SK-N-SH (cell line): Measurements from ENCODE around the gene ADNP2. TPM values are rescaled to one million over a fixed set of nuclear protein-coding genes. Genes with fewer than 3 reads are reported as not detected.

Source experiments
- CTCF ChIA-PET: fragments of 300-600, 350-600 bp; formaldehyde crosslinking; extraction: SDS; loops from one replicate; lab custom pipeline; 2021; lab: Yijun Ruan, JAX
- POLR2A ChIA-PET: fragments of 350-600 bp; sonication (Branson Sonifier 250); formaldehyde crosslinking; extraction: SDS; loops from one replicate; lab custom pipeline; 2020; ENCODE audit warnings: antibody characterized with exemption, inconsistent platforms; lab: Yijun Ruan, JAX
- DNase-seq: peaks from one replicate; pipeline ENCODE4 v3.0.0; 2012
- H2AFZ ChIP-seq: fragments of 200-600 bp; sonication (generic); 2 replicates; pipeline ENCODE4 v1.8.1; 2016; ENCODE audit warnings: antibody characterized with exemption, mild to moderate bottlenecking, low read depth
- H3F3A ChIP-seq: fragments of 200-600 bp; sonication (generic); replicated peaks from 2 replicates; pipeline ENCODE3; 2016; ENCODE audit warnings: antibody characterized with exemption, mild to moderate bottlenecking; ENCODE audit not compliant: insufficient read depth
- H3K27ac ChIP-seq, 2 experiments: fragments of 200-500 bp in 1 of 2; fragments of 200-600 bp in 1 of 2; sonication (Bioruptor generic) in 1 of 2; sonication (generic), shearing (Covaris generic) in 1 of 2; 2 replicates each; pipeline versions ENCODE4 v1.5.1 to v1.6.1; 2014 to 2016; ENCODE audit warnings: low read depth in 2 of 2, inconsistent platforms in 1 of 2, low read length in 1 of 2, mild to moderate bottlenecking in 1 of 2, mixed read lengths in 1 of 2
- H3K27me3 ChIP-seq: fragments of 200-600 bp; sonication (generic), shearing (Covaris generic); 2 replicates; pipeline ENCODE4 v1.6.1; 2016; ENCODE audit warnings: mixed run types; ENCODE audit not compliant: insufficient read depth
- H3K36me3 ChIP-seq, 2 experiments: fragments of 200-500 bp in 1 of 2; fragments of 200-600 bp in 1 of 2; sonication (Bioruptor generic) in 1 of 2; sonication (generic) in 1 of 2; replicated peaks in 1 of 2; 2 replicates each; pipeline versions ENCODE3 to v1.5.1; 2014 to 2016; ENCODE audit warnings: low read length in 1 of 2, mild to moderate bottlenecking in 1 of 2; ENCODE audit not compliant: insufficient read depth in 2 of 2, control insufficient read depth in 1 of 2
- H3K4me1 ChIP-seq, 2 experiments: fragments of 200-500 bp in 1 of 2; fragments of 200-600 bp in 1 of 2; sonication (Bioruptor generic) in 1 of 2; sonication (generic), shearing (Covaris generic) in 1 of 2; 2 replicates each; pipeline versions ENCODE4 v1.5.1 to v1.6.1; 2014 to 2016; ENCODE audit warnings: low read depth in 1 of 2, low read length in 1 of 2, mixed run types in 1 of 2; ENCODE audit not compliant: insufficient read depth in 2 of 2, control insufficient read depth in 1 of 2
- H3K4me2 ChIP-seq: fragments of 200-600 bp; sonication (generic), shearing (Covaris generic); 2 replicates; pipeline ENCODE4 v1.6.1; 2017; ENCODE audit warnings: mixed run types
- H3K4me3 ChIP-seq, 2 experiments: fragments of 200-500 bp in 1 of 2; fragments of 200-600 bp in 1 of 2; sonication (Bioruptor generic) in 1 of 2; sonication (generic), shearing (Covaris generic) in 1 of 2; 2 replicates each; pipeline versions ENCODE4 v1.5.1 to v1.8.1; 2014 to 2016; ENCODE audit warnings: low read depth in 2 of 2, inconsistent platforms in 1 of 2, low read length in 1 of 2, mild to moderate bottlenecking in 1 of 2, mixed read lengths in 1 of 2, moderate library complexity in 1 of 2
- H3K79me2 ChIP-seq: fragments of 200-600 bp; sonication (generic); 2 replicates; pipeline ENCODE4 v1.8.1; 2017; ENCODE audit warnings: mild to moderate bottlenecking; ENCODE audit not compliant: insufficient read depth
- H3K9ac ChIP-seq: fragments of 200-600 bp; sonication (generic); 2 replicates; pipeline ENCODE4 v1.6.1; 2017; ENCODE audit warnings: mixed run types
- H3K9me2 ChIP-seq: fragments of 200-600 bp; sonication (generic); 2 replicates; pipeline ENCODE4 v1.6.1; 2017; ENCODE audit warnings: mixed run types
- H3K9me3 ChIP-seq: fragments of 200-600 bp; sonication (generic); 2 replicates; pipeline ENCODE4 v1.6.1; 2017; ENCODE audit warnings: mixed run types, mild to moderate bottlenecking, moderate library complexity
- H4K20me1 ChIP-seq: fragments of 200-600 bp; sonication (generic); 2 replicates; pipeline ENCODE4 v1.6.1; 2017; ENCODE audit warnings: mild to moderate bottlenecking, mixed run types; ENCODE audit not compliant: insufficient read depth
- CHD2 ChIP-seq: fragments of 150-350 bp; IDR thresholded peaks from 2 replicates; pipeline ENCODE4 v1.6.1; 2018; ENCODE audit warnings: low read length; ENCODE audit not compliant: partially characterized antibody
- ELF1 ChIP-seq: IDR thresholded peaks from 2 replicates; pipeline ENCODE4 v1.4.0; 2012
- EP300 ChIP-seq, 2 experiments: IDR thresholded peaks; 2 replicates each; pipeline versions ENCODE4 v1.4.0 to v1.6.1; 2012; ENCODE audit warnings: borderline replicate concordance in 1 of 2, low read depth in 1 of 2, low read length in 1 of 2
- EZH2phosphoT487 ChIP-seq: fragments of 200-600 bp; sonication (generic); IDR thresholded peaks from 2 replicates; pipeline ENCODE4 v1.6.1; 2017; ENCODE audit warnings: low read depth, mixed run types, mild to moderate bottlenecking, antibody characterized with exemption, moderate library complexity, borderline replicate concordance
- MEF2A ChIP-seq: IDR thresholded peaks from 2 replicates; pipeline ENCODE4 v1.4.0; 2012; ENCODE audit warnings: low read depth, borderline replicate concordance
- MXI1 ChIP-seq: IDR thresholded peaks from 2 replicates; pipeline ENCODE4 v1.6.1; 2012; ENCODE audit warnings: mild to moderate bottlenecking, low read depth, low read length, improper control_type of control experiment
- NFIC ChIP-seq: IDR thresholded peaks from 2 replicates; pipeline ENCODE4 v1.4.0; 2012; ENCODE audit warnings: borderline replicate concordance
- NRF1 ChIP-seq: IDR thresholded peaks from 2 replicates; pipeline ENCODE4 v1.6.1; 2012; ENCODE audit warnings: low read depth, mild to moderate bottlenecking, low read length
- RCOR1 ChIP-seq: fragments of 150-350 bp; IDR thresholded peaks from 2 replicates; pipeline ENCODE4 v1.6.1; 2017; ENCODE audit warnings: antibody characterized with exemption, low read length
- RXRA ChIP-seq: IDR thresholded peaks from 2 replicates; pipeline ENCODE4 v1.4.0; 2012; ENCODE audit warnings: low read depth, mild to moderate bottlenecking, borderline replicate concordance
- SMC3 ChIP-seq: IDR thresholded peaks from 2 replicates; pipeline ENCODE4 v1.6.1; 2012; ENCODE audit warnings: low read depth, low read length, improper control_type of control experiment
- TAF1 ChIP-seq: IDR thresholded peaks from 2 replicates; pipeline ENCODE4 v1.6.1; 2012; ENCODE audit warnings: low read depth, mild to moderate bottlenecking, low read length, moderate library complexity, borderline replicate concordance
- WGBS: methylation state at CpG from one replicate; pipeline ENCODE4 v1.1.6; 2017; ENCODE audit warnings: low lambda C conversion rate; 5-methylcytosine and 5-hydroxymethylcytosine counted together
- polyA plus RNA-seq, 3 experiments: library from polyadenylated mRNA; depleted of rRNA; stranded (reverse); fragments of >200 nt; gene quantifications; 2 replicates each; pipeline ENCODE4 v1.2.3, GENCODE V29; 2012
- TF ChIP-seq, protein P1 (sequence below): IDR thresholded peaks from 2 replicates; pipeline ENCODE4 v1.4.0; 2012; ENCODE audit warnings: low read depth, borderline replicate concordance
- TF ChIP-seq, protein P2 (sequence below): fragments of 150-350 bp; IDR thresholded peaks from 2 replicates; pipeline ENCODE4 v1.6.1; 2017; ENCODE audit warnings: antibody characterized with exemption, low read length, low read depth, borderline replicate concordance
- TF ChIP-seq, protein P3 (sequence below): fragments of 200-600 bp; sonication (generic); IDR thresholded peaks from 2 replicates; pipeline ENCODE4 v1.6.1; 2017; ENCODE audit warnings: antibody characterized with exemption, mild to moderate bottlenecking, moderate library complexity

ADNP2 gene
- polyA plus RNA-seq, 1 of the 3 experiments (the other 2 are of a cell fraction): 4.3 TPM

DNA sequence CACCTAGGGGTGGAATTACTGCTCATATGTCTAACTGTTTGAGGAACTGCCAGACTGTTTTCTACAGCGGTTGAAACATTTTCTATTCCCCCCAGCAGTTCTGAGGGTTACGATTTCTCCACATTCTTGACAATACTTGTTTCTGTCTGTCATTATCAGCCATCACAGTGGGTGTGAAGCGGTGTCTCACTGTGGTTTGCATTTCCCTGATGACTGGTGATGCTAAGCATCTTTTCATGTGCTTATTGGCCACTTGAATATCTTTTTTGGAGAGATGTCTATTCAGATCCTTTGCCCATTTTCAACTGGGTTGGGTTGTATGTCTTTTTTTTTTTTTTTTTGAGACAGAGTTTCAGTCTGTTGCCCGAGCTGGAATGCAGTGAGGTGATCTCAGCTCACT is 63.0 kb downstream of the ADNP2 start (continued):
- TF ChIP-seq TAF1: no peak
- no peak for TF ChIP-seq NRF1

DNA sequence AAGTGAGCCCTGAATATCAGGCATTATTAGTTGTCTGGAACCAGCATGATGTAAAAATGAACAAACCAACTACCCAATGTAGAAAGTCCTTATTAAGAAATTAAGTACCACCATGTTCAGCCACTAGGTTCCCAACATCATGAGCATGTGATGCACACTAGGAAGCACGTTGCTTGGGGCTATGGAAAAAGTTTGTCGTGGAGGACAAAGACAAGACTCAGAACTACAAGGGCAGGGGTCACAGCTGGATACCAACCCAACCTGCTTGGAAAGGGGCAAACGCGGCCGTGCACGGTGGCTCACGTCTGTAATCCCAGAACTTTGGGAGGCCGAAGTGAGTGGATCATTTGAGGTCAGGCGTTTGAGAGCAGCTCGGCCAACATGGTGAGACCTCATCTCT is 64.0 kb downstream of the ADNP2 start:
- no peaks in the 10 kb centered on the region for H3K36me3 ChIP-seq
- DNase-seq: no peak

More for the DNA sequence above, 64.0 kb downstream of the ADNP2 start:
- Histone ChIP-seq H3K9ac (no peak overlapping the region), H3K27ac (no peak overlapping the region), H3K27me3 (no peaks in the 10 kb centered on the region), H3K4me1 (no peaks in the 10 kb centered on the region), H3K4me3 (no peak overlapping the region), H3K9me2 (no peaks in the 10 kb centered on the region), H4K20me1 (no peaks in the 10 kb centered on the region), H3K79me2 (no peaks in the 10 kb centered on the region), H2AFZ (no peak overlapping the region), H3K4me2 (no peak overlapping the region), H3K9me3 (no peaks in the 10 kb centered on the region), H3F3A (no peaks in the 10 kb centered on the region)
- TF ChIP-seq ELF1 (no peak), RXRA (no peak), TAF1 (no peak), EZH2phosphoT487 (no peak), MEF2A (no peak), EP300 (IDR thresholded peaks at IDR 0.05; ENCODE audit: borderline replicate concordance in 1 of 2, low read depth in 1 of 2, low read length in 1 of 2) (no peak), NFIC (no peak), NRF1 (no peak), CHD2 (no peak), SMC3 (no peak), RCOR1 (no peak), MXI1 (no peak)
- TF ChIP-seq, protein P1, sequence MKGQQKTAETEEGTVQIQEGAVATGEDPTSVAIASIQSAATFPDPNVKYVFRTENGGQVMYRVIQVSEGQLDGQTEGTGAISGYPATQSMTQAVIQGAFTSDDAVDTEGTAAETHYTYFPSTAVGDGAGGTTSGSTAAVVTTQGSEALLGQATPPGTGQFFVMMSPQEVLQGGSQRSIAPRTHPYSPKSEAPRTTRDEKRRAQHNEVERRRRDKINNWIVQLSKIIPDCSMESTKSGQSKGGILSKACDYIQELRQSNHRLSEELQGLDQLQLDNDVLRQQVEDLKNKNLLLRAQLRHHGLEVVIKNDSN: no peak
- TF ChIP-seq, protein P2, sequence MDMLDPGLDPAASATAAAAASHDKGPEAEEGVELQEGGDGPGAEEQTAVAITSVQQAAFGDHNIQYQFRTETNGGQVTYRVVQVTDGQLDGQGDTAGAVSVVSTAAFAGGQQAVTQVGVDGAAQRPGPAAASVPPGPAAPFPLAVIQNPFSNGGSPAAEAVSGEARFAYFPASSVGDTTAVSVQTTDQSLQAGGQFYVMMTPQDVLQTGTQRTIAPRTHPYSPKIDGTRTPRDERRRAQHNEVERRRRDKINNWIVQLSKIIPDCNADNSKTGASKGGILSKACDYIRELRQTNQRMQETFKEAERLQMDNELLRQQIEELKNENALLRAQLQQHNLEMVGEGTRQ: no peak
- TF ChIP-seq, protein P3, sequence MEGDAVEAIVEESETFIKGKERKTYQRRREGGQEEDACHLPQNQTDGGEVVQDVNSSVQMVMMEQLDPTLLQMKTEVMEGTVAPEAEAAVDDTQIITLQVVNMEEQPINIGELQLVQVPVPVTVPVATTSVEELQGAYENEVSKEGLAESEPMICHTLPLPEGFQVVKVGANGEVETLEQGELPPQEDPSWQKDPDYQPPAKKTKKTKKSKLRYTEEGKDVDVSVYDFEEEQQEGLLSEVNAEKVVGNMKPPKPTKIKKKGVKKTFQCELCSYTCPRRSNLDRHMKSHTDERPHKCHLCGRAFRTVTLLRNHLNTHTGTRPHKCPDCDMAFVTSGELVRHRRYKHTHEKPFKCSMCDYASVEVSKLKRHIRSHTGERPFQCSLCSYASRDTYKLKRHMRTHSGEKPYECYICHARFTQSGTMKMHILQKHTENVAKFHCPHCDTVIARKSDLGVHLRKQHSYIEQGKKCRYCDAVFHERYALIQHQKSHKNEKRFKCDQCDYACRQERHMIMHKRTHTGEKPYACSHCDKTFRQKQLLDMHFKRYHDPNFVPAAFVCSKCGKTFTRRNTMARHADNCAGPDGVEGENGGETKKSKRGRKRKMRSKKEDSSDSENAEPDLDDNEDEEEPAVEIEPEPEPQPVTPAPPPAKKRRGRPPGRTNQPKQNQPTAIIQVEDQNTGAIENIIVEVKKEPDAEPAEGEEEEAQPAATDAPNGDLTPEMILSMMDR: no peak
- 75% methylated on average over 10 of the region's 10 CpGs for WGBS
- POLR2A ChIA-PET: no interaction called here
- CTCF ChIA-PET: interaction anchor here (0.8 to 4.2 kb wide), 2 partner anchors 14 to 84 kb away, joined by 4 to 19 read pairs; no protein-coding TSS in a partner anchor
